HUES64 (cell line): ENCODE results near the gene CLTB. TPM values are rescaled to one million over a fixed set of nuclear protein-coding genes. Genes with fewer than 3 reads are reported as not detected.
A peak's percentile ranks its signal among the peaks of the same experiment; 100 is the strongest.

ENCODE experiments used
- H3K27ac ChIP-seq: 2 replicates; pipeline ENCODE4 v1.7.0; 2013; ENCODE audit warnings: low read depth, low read length, inconsistent platforms
- H3K27me3 ChIP-seq: 2 replicates; pipeline ENCODE4 v1.6.1; 2013; ENCODE audit warnings: mild to moderate bottlenecking, low read length; ENCODE audit not compliant: insufficient read depth
- H3K36me3 ChIP-seq: 2 replicates; pipeline ENCODE4 v1.6.1; 2013; ENCODE audit warnings: mild to moderate bottlenecking, low read length; ENCODE audit not compliant: insufficient read depth
- H3K4me1 ChIP-seq: 2 replicates; pipeline ENCODE4 v1.6.1; 2013; ENCODE audit warnings: mild to moderate bottlenecking, low read length, moderate library complexity; ENCODE audit not compliant: insufficient read depth
- H3K4me3 ChIP-seq: 2 replicates; pipeline ENCODE4 v1.5.1; 2013; ENCODE audit warnings: mild to moderate bottlenecking, low read length, moderate library complexity
- H3K9ac ChIP-seq: 2 replicates; pipeline ENCODE4 v1.6.1; 2013; ENCODE audit warnings: mild to moderate bottlenecking, low read depth, low read length
- H3K9me3 ChIP-seq: 2 replicates; pipeline ENCODE4 v1.6.1; 2013; ENCODE audit warnings: low read depth, low read length; ENCODE audit not compliant: insufficient read depth
- WGBS: fragments of 150-250, 120-280 bp; methylation state at CpG from one replicate; pipeline ENCODE4 v1.1.7; 2013; ENCODE audit warnings: missing lambda C conversion rate; 5-methylcytosine and 5-hydroxymethylcytosine counted together
- polyA plus RNA-seq, 2 experiments: library from polyadenylated mRNA; stranded (reverse); fragments of 50-300 nt; gene quantifications; one replicate each; pipeline ENCODE4 v1.2.3, GENCODE V29; 2013

Gene CLTB
- 20.1 TPM for polyA plus RNA-seq (2013, experiment 1 of 2)
- 19.5 TPM for polyA plus RNA-seq (2013, experiment 2 of 2)

- Histone ChIP-seq H3K36me3 (no peaks in the 10 kb centered on the region), H3K27ac (peak within 1 kb of the TSS; percentile 12; the same call in 1 of the 2 replicates), H3K4me1 (no peaks in the 10 kb centered on the region), H3K9me3 (peaks cover 9% of the 10 kb centered on the region; the same call in 1 of the 2 replicates), H3K27me3 (peaks cover 9% of the 10 kb centered on the region), H3K9ac (peak within 1 kb of the TSS; percentile 67), H3K4me3 (peak within 1 kb of the TSS; percentile 74)
- WGBS: 2% methylated on average over 107 of the region's 107 CpGs
Observed at GRCh38 chr5:176415952-176416924, at the start of gene CLTB. Gene CLTB (minus strand): TSS chr5:176416539. CDS start chr5:176416363, 176 bp downstream.

GRCh38 chr5:176463113-176463764 lies 46.9 kb upstream of the CLTB start:
- Histone ChIP-seq H3K36me3 (peaks cover 11% of the 10 kb centered on the region), H3K4me1 (no peaks in the 10 kb centered on the region), H3K27me3 (no peaks in the 10 kb centered on the region), H3K9ac (no peak overlapping the region), H3K4me3 (no peak overlapping the region), H3K27ac (no peak overlapping the region), H3K9me3 (no peaks in the 10 kb centered on the region)
- 93% methylated on average over 7 of the region's 7 CpGs for WGBS

DNA sequence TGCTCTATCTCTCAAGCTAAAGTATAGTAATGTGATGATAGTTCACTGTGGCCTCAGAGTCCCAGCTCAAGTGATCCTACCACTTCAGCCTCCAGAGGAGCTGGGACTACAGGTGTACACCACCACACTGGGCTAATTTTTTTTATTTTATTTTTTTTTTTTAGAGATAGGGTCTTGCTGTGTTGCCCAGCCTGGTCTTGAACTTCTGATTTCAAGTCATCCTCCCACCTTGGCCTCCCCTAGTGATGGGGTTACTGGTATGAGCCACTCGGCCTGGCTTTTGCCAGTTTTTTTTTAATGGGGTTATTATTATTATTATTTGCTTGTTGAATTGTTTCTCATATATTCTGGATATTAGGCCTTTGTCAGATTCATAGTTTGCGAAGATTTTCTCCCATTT lies 45.0 kb upstream of the CLTB start:
- H3K27ac ChIP-seq: no peak overlapping the region
- no peaks in the 10 kb centered on the region for H3K4me1 ChIP-seq
- H3K9ac ChIP-seq: no peak overlapping the region
- H3K36me3 ChIP-seq: peaks cover 12% of the 10 kb centered on the region
- H3K4me3 ChIP-seq: no peak overlapping the region
- H3K27me3 ChIP-seq: no peaks in the 10 kb centered on the region
- WGBS: 93% methylated on average over 1 of the region's 2 CpGs
- no peaks in the 10 kb centered on the region for H3K9me3 ChIP-seq

DNA sequence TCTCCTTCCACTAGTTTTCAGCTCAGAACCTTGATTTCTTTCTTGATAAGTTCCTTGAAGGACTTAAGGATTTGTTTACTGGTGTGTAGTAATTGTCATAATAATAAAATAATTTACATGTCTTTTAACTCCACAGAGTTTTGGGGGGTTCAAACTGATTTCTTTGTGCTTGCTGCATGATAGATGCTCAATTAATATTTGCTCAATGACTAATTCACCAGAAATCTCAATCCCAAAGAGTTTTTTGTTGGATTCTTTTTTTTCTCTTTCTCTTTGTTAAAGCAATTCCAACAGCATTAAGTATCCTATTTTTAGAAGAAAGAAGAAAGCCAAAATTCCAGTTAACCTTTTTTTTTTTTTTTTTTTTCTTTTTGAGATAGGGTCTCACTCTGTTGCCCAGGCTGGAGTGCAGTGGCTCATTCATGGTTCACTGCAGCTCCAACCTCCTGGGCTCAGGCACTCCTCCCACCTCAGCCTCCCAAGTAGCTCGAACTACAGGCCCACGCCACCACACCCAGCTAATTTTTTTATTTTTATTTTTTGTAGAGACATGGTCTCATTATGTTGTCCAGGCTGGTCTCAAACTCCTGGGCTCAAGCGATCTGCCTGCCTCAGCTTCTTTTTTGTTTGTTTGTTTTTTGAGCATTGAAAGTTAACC lies 42.7 kb upstream of the CLTB start:
- H3K27me3 ChIP-seq: no peaks in the 10 kb centered on the region
- H3K36me3 ChIP-seq: peaks cover 11% of the 10 kb centered on the region; the same call in 1 of the 2 replicates
- 100% methylated on average over 2 of the region's 3 CpGs for WGBS
- H3K4me1 ChIP-seq: no peaks in the 10 kb centered on the region
- no peak overlapping the region for H3K9ac ChIP-seq
- H3K27ac ChIP-seq: no peak overlapping the region
- H3K4me3 ChIP-seq: no peak overlapping the region
- H3K9me3 ChIP-seq: no peaks in the 10 kb centered on the region

GRCh38 chr5:176454724-176455394 lies 38.5 kb upstream of the CLTB start:
- Histone ChIP-seq H3K9me3 (no peaks in the 10 kb centered on the region), H3K36me3 (peaks cover 30% of the 10 kb centered on the region), H3K4me3 (no peak overlapping the region), H3K9ac (no peak overlapping the region), H3K27ac (no peak overlapping the region), H3K27me3 (no peaks in the 10 kb centered on the region), H3K4me1 (no peaks in the 10 kb centered on the region)
- WGBS: 97% methylated on average over 4 of the region's 4 CpGs

- Histone ChIP-seq H3K9ac (no peak overlapping the region), H3K9me3 (no peaks in the 10 kb centered on the region), H3K36me3 (peaks cover 27% of the 10 kb centered on the region), H3K4me3 (0 out of 2 replicates have a peak overlapping the region, but pooled peaks have one; percentile 89), H3K27ac (no peak overlapping the region), H3K27me3 (no peaks in the 10 kb centered on the region), H3K4me1 (no peaks in the 10 kb centered on the region)
- 100% methylated on average over 1 of the region's 1 CpG for WGBS
Observed at GRCh38 chr5:176450077-176450476, 33.7 kb upstream of the CLTB start.

DNA sequence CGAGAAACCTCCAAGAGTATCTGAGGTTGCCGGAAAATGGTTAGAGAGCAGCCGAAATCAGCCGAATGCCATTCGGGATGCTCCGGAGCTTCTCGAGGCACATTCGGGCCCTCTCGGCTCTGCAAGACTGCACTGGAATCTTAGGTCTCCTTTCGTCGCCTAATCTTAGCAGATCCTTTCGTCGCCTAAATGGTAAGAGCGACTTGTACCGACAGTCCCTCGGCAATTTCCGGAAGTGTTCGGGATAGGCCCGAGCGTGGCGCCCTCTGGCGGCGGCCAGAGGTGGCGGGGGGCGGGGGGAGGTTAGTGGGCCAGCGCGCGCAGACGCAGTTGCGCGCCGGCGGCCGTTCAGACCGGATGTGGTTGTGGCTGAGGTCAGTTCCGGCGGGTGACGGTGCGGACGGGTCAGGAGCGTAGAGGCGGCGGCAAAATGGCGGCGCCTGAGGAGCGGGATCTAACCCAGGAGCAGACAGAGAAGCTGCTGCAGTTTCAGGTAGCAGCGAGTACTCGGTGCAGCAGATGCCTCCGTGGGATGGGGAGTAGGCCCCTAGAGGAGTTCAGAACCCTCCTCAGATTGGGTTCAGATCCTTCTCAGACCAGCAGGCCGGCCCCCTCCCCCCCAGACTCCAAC lies 31.8 kb upstream of the CLTB start, which contains the start of gene FAF2:
FAF2 (plus strand) TSS at position 408 of the 631 bp plus-strand sequence; CDS start at position 431, 23 bp downstream.
- Histone ChIP-seq H3K36me3 (peaks cover 10% of the 10 kb centered on the region), H3K27ac (peak within 1 kb of the TSS; percentile 97), H3K9ac (peak within 1 kb of the TSS; percentile 89), H3K9me3 (no peaks in the 10 kb centered on the region), H3K4me3 (peak within 1 kb of the TSS; percentile 89), H3K4me1 (no peaks in the 10 kb centered on the region), H3K27me3 (no peaks in the 10 kb centered on the region)
- under 1% methylated on average over 50 of the region's 50 CpGs for WGBS

GRCh38 chr5:176447591-176447977 lies 31.2 kb upstream of the CLTB start:
- no peaks in the 10 kb centered on the region for H3K9me3 ChIP-seq
- peak overlapping the region; percentile 89 for H3K4me3 ChIP-seq
- 0 out of 2 replicates have a peak, but pooled peaks cover under 1% of the 10 kb centered on the region for H3K4me1 ChIP-seq
- peak overlapping the region; percentile 88 for H3K9ac ChIP-seq
- H3K27me3 ChIP-seq: no peaks in the 10 kb centered on the region
- peaks cover 5% of the 10 kb centered on the region for H3K36me3 ChIP-seq
- H3K27ac ChIP-seq: peak overlapping the region; percentile 97
- under 1% methylated on average over 34 of the region's 34 CpGs for WGBS

DNA sequence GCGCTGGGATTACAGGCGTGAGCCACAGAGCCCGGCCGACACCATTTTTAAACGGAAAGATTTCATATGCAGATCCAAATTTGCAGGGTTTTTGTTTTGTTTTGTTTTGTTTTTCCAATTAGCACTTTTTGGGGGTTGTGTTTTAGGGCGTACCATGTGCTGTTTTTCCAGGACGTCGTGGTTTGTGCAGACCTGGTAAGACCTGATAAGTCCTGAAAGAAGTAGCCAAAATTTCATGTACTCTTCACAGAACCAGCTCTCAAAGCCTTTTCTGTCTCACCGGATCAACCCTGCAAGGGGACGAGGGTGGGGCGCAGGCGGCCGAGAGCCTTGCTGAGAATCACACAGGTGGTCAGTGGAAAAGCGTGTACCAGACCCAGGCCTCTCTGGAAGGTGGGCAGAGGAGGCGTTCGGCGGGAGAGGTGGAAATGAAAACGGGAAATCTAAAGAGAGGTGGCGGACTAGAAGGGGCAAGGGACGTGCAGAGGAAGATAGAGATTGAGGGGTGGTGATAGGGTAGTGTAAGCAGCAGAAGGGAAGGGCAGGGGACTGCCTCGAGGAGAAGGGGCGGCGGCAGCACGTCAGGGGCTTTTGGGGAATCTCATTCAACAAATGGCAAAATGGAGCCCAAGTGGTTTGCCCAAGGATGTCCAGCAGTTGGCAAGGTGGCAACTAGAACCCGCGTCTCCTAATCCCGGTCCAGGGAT lies 30.7 kb upstream of the CLTB start:
- Histone ChIP-seq H3K9ac (peak overlapping the region; percentile 88), H3K36me3 (no peaks in the 10 kb centered on the region), H3K4me1 (peaks cover 6% of the 10 kb centered on the region), H3K9me3 (no peaks in the 10 kb centered on the region), H3K27me3 (no peaks in the 10 kb centered on the region), H3K27ac (peak overlapping the region; percentile 97), H3K4me3 (peak overlapping the region; percentile 89)
- 21% methylated on average over 27 of the region's 27 CpGs for WGBS
